Measurements from ENCODE around the gene KLHL3. TPM values are rescaled to one million over a fixed set of nuclear protein-coding genes. Genes with fewer than 3 reads are reported as not detected.

Gene KLHL3
- total and polyA plus RNA-seq, 2 experiments from 2014 or later: 4.9 to 10.8 TPM

DNA sequence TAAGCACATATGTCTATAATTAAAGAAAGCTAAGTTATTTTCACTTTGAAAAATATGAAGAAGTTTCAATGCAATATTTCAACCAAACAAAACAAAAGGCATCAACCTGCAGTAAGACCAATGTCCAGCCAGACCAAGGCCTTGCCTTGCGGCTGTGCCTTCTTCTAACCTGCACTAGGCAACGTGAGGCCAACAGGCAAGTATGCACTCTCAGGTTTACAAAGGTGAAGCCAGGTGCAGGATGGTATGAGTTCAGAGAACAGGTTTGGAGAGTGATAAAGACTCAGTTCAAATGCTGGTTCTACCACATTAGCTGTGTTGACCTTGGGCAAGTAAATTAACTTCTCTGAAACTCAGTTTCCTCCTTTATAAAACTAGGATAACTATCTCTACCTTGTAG lies 79.3 kb downstream of the KLHL3 start:
- ATAC-seq: no peak
- no peaks in the 10 kb centered on the region for H3K9me2 ChIP-seq (ENCODE audit: insufficient read depth)

DNA sequence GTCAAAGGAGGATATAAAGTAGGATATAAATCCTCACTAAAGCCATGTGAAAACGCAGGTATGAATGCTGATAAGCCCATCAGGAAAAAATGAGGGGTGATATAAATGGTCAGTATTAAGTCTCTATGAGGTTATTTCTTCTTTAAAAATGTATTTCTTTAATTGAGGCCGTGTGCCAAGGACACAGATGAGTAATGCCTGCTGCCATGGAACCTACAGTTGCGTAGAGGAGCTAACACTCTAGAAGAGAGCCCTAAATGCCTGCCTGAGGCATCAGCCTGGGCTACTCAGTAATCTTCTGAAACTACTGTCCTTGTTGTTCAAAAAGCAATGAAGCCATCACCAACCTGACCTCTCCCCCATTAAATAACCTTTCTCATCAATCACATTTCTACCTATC lies 84.9 kb downstream of the KLHL3 start:
- no peak overlapping the region for H3K27ac ChIP-seq (ENCODE audit: low read depth)
- ATAC-seq (no peak), DNase-seq (ENCODE audit: low spot score) (no peak)
- H3K9me2 ChIP-seq (ENCODE audit: insufficient read depth): no peaks in the 10 kb centered on the region
- no peak overlapping the region for H3K4me3 ChIP-seq
- no peaks in the 10 kb centered on the region for H3K79me2 ChIP-seq (replicated peaks; ENCODE audit: insufficient read depth)
- no peak overlapping the region for H3K4me3 Mint-ChIP-seq
- no peaks in the 10 kb centered on the region for H3K4me1 Mint-ChIP-seq
- H3K27ac Mint-ChIP-seq: no peak overlapping the region
- peaks cover 9% of the 10 kb centered on the region; the same call in 2 of the 3 replicates for H3K36me3 Mint-ChIP-seq (ENCODE audit: low read depth)
- no peaks in the 10 kb centered on the region for H3F3A ChIP-seq (replicated peaks; ENCODE audit: low read depth)
- no peak overlapping the region for H2AFZ ChIP-seq
- H3K27me3 Mint-ChIP-seq (ENCODE audit: insufficient read depth, low read depth, poor library complexity): no peaks in the 10 kb centered on the region
- no peak overlapping the region for H3K4me2 ChIP-seq
- H3K4me1 ChIP-seq (ENCODE audit: insufficient read depth): no peaks in the 10 kb centered on the region
- H3K9me3 Mint-ChIP-seq: no peaks in the 10 kb centered on the region
- H4K20me1 ChIP-seq (replicated peaks; ENCODE audit: insufficient read depth): no peaks in the 10 kb centered on the region
- no peaks in the 10 kb centered on the region for H3K27me3 ChIP-seq (ENCODE audit: insufficient read depth)
- H3K36me3 ChIP-seq (ENCODE audit: insufficient read depth): no peaks in the 10 kb centered on the region
- TF ChIP-seq, protein P1, sequence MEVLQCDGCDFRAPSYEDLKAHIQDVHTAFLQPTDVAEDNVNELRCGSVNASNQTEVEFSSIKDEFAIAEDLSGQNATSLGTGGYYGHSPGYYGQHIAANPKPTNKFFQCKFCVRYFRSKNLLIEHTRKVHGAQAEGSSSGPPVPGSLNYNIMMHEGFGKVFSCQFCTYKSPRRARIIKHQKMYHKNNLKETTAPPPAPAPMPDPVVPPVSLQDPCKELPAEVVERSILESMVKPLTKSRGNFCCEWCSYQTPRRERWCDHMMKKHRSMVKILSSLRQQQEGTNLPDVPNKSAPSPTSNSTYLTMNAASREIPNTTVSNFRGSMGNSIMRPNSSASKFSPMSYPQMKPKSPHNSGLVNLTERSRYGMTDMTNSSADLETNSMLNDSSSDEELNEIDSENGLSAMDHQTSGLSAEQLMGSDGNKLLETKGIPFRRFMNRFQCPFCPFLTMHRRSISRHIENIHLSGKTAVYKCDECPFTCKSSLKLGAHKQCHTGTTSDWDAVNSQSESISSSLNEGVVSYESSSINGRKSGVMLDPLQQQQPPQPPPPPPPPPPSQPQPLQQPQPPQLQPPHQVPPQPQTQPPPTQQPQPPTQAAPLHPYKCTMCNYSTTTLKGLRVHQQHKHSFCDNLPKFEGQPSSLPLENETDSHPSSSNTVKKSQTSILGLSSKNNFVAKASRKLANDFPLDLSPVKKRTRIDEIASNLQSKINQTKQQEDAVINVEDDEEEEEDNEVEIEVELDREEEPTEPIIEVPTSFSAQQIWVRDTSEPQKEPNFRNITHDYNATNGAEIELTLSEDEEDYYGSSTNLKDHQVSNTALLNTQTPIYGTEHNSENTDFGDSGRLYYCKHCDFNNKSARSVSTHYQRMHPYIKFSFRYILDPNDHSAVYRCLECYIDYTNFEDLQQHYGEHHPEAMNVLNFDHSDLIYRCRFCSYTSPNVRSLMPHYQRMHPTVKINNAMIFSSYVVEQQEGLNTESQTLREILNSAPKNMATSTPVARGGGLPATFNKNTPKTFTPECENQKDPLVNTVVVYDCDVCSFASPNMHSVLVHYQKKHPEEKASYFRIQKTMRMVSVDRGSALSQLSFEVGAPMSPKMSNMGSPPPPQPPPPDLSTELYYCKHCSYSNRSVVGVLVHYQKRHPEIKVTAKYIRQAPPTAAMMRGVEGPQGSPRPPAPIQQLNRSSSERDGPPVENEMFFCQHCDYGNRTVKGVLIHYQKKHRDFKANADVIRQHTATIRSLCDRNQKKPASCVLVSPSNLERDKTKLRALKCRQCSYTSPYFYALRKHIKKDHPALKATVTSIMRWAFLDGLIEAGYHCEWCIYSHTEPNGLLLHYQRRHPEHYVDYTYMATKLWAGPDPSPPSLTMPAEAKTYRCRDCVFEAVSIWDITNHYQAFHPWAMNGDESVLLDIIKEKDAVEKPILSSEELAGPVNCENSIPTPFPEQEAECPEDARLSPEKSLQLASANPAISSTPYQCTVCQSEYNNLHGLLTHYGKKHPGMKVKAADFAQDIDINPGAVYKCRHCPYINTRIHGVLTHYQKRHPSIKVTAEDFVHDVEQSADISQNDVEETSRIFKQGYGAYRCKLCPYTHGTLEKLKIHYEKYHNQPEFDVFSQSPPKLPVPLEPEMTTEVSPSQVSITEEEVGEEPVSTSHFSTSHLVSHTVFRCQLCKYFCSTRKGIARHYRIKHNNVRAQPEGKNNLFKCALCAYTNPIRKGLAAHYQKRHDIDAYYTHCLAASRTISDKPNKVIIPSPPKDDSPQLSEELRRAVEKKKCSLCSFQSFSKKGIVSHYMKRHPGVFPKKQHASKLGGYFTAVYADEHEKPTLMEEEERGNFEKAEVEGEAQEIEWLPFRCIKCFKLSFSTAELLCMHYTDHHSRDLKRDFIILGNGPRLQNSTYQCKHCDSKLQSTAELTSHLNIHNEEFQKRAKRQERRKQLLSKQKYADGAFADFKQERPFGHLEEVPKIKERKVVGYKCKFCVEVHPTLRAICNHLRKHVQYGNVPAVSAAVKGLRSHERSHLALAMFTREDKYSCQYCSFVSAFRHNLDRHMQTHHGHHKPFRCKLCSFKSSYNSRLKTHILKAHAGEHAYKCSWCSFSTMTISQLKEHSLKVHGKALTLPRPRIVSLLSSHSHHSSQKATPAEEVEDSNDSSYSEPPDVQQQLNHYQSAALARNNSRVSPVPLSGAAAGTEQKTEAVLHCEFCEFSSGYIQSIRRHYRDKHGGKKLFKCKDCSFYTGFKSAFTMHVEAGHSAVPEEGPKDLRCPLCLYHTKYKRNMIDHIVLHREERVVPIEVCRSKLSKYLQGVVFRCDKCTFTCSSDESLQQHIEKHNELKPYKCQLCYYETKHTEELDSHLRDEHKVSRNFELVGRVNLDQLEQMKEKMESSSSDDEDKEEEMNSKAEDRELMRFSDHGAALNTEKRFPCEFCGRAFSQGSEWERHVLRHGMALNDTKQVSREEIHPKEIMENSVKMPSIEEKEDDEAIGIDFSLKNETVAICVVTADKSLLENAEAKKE (CRISPR knock-in tag; IDR thresholded peaks at IDR 0.05): no peak
- TF ChIP-seq EZH2phosphoT487 (IDR thresholded peaks at IDR 0.05; ENCODE audit: unreplicated experiment) (no peak), JUNB (IDR thresholded peaks at IDR 0.05; ENCODE audit: unreplicated experiment) (no peak), EZH2 (IDR thresholded peaks at IDR 0.05; ENCODE audit: low read depth, unreplicated experiment) (no peak), ZNF331 (CRISPR knock-in tag; IDR thresholded peaks at IDR 0.05; ENCODE audit: low read depth) (no peak), POLR2AphosphoS5 (IDR thresholded peaks at IDR 0.05; ENCODE audit: low read depth) (no peak), ZNF114 (CRISPR knock-in tag; IDR thresholded peaks at IDR 0.05) (no peak)
- TF ChIP-seq, protein P2, sequence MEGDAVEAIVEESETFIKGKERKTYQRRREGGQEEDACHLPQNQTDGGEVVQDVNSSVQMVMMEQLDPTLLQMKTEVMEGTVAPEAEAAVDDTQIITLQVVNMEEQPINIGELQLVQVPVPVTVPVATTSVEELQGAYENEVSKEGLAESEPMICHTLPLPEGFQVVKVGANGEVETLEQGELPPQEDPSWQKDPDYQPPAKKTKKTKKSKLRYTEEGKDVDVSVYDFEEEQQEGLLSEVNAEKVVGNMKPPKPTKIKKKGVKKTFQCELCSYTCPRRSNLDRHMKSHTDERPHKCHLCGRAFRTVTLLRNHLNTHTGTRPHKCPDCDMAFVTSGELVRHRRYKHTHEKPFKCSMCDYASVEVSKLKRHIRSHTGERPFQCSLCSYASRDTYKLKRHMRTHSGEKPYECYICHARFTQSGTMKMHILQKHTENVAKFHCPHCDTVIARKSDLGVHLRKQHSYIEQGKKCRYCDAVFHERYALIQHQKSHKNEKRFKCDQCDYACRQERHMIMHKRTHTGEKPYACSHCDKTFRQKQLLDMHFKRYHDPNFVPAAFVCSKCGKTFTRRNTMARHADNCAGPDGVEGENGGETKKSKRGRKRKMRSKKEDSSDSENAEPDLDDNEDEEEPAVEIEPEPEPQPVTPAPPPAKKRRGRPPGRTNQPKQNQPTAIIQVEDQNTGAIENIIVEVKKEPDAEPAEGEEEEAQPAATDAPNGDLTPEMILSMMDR (conservative IDR thresholded peaks at IDR 0.05; ENCODE audit: low read depth in 2 of 2): no peak

More for the DNA sequence above, 79.3 kb downstream of the KLHL3 start:
- Histone ChIP-seq H3K36me3 (ENCODE audit: insufficient read depth) (no peaks in the 10 kb centered on the region; the same call in 1 of the 2 replicates), H2AFZ (no peak overlapping the region), H3K4me1 (ENCODE audit: insufficient read depth) (0 out of 2 replicates have a peak, but pooled peaks cover 4% of the 10 kb centered on the region), H3F3A (replicated peaks; ENCODE audit: low read depth) (no peaks in the 10 kb centered on the region), H4K20me1 (replicated peaks; ENCODE audit: insufficient read depth) (no peaks in the 10 kb centered on the region), H3K27ac (ENCODE audit: low read depth) (no peak overlapping the region), H3K4me2 (no peak overlapping the region), H3K4me3 (no peak overlapping the region), H3K27me3 (ENCODE audit: insufficient read depth) (no peaks in the 10 kb centered on the region), H3K79me2 (replicated peaks; ENCODE audit: insufficient read depth) (no peaks in the 10 kb centered on the region)
- Mint-ChIP-seq H3K27me3 (ENCODE audit: insufficient read depth, low read depth, poor library complexity) (no peaks in the 10 kb centered on the region), H3K36me3 (ENCODE audit: low read depth) (peaks cover 7% of the 10 kb centered on the region; the same call in 1 of the 3 replicates), H3K4me1 (peaks cover 6% of the 10 kb centered on the region; the same call in 2 of the 3 replicates), H3K4me3 (no peak overlapping the region), H3K9me3 (no peaks in the 10 kb centered on the region), H3K27ac (no peak overlapping the region)
- TF ChIP-seq CREB1 (CRISPR knock-in tag; IDR thresholded peaks at IDR 0.05; ENCODE audit: low read depth) (no peak), POLR2AphosphoS5 (IDR thresholded peaks at IDR 0.05; ENCODE audit: low read depth) (no peak), EZH2 (IDR thresholded peaks at IDR 0.05; ENCODE audit: low read depth, unreplicated experiment) (no peak), ZNF114 (CRISPR knock-in tag; IDR thresholded peaks at IDR 0.05) (no peak)
- TF ChIP-seq, protein P2 (conservative IDR thresholded peaks at IDR 0.05; ENCODE audit: low read depth in 2 of 2): no peak
- no peak for DNase-seq (ENCODE audit: low spot score)

All from GM23338 (cell line).